Suppressor macrophage treated with lipopolysaccharide for 1 hour (primary cell): Measurements from ENCODE around the gene RDH5.

Experiments
- DNase-seq, 3 donors: peaks; one replicate each; pipeline ENCODE4 v3.0.0-alpha.2; 2020 to 2022

The RDH5 gene

DNA sequence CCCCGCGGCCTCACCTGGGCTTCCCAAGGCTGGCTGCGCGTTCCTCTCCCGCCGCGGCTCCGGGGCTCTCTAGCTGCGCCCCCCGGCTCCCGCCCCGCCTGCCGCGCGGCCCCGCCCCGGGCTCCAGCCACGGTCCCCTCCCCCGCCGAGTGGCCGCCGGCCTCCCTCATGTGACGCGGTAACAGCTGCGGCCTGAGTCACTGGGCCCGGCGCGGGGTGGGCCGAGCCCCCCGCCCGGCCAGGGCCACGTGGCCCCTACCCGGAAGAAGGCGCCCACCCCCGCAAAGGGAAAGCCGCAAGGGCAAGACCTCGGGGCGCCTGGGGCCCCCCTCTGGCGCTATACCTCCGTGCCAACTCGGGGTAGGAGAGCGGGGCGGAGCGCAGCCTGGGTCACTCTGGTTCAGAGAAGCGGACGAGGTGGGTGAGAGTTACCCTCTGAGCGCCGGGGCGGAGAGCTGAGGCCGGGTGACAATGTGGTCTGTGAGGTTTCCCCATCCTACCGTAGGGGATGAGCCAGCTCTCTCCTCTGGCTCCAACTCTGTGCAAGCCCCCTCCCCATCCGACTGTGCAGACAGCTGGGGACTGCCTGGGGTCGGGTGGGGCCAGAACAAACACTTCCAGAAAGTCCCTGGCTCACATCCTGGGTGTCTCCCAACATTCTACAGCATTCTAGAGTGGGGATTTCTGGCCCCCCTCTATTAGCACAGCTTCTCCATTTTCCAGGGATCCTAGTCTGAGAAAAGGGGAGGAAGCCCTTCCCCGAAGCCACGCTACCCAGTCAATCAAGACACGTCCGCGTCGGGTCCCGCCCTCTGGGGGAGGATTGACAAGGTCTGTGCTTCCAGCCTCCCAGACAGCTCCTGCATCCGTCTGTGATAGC, 9.0 kb downstream of the RDH5 start, which contains the start of gene CD63:
Gene CD63, minus strand, starts transcription at position 71 of the 880 bp plus-strand sequence. CDS start 668 bp downstream, outside the sequence.
- DNase-seq: peak; percentile 96 to 99 (median 97)

DNA sequence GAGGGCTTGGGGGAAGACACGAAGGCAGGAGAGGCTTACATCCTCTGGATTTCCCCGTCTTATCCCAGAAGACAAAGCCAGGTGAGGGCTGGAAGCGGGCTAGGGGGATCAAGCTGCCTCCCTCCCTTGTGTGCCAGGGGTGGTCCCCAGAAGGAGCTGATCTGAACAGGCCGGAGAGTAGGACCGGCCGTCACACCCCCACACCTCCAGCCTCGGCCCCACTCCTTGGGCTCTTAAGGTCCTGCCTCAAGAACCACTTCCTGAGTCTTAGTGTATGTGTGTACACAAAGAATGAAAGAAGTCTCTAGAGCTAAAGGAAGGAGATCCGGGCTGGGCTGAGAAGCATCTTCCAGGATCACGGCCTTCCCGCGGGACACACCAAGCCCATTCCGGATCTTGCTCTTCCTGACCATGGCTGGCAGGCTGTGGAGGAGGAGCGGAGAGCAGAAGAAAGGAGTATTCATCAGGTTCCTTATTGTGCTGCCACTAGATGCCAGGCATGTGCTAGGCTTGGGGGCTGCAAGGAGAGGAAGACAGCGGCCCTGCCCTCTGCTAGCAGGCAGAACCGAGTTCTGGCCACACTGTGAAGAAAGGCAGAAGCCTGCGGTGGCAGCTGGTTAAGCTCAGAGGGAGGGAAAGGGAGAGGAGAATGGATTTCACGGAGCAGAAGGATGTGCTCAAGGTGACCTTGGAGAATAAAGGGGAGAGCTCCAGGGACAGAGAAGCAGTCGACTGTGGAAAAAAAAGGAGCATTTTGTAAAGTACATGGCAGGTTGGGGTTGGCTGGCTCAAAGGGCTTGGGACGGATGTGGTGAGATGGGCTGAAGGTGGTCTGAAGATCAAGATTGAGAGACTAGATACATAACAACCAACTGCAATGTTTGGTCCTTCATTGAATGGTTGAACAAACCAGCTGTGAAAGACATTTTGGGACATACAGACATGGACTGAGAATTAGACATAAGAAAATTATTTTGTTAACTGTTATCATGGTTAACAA, 9.9 kb downstream of the RDH5 start:
- DNase-seq: peak; percentile 53 to 68 (median 65)

DNA sequence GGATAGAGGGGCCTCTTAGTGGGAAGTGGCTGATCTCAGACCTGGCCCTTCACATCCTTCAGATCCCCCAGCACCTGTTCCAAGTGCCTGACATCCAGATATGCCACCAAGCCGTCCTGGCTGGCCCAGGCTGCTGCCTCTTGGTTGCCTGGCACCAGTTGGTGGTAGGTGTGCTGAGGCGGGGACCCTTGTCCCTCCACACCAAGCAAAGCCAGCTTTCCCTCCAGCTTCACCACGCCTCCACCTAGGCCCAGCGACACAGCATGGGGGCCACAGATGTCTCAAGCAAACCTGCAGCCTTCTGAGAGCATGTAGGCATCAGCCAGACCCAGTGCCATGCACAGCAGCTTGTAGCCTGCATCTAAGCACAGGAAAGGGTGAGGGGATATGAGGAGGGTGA, 12.1 kb downstream of the RDH5 start:
- DNase-seq: no peak

GRCh38 chr12:55733021-55733555, 12.9 kb downstream of the RDH5 start:
- no peak for DNase-seq

- no peak for DNase-seq
These were observed 13.7 kb downstream of the RDH5 start for GRCh38 chr12:55733858-55734257.

GRCh38 chr12:55734595-55734994, 14.4 kb downstream of the RDH5 start:
- no peak for DNase-seq

DNA sequence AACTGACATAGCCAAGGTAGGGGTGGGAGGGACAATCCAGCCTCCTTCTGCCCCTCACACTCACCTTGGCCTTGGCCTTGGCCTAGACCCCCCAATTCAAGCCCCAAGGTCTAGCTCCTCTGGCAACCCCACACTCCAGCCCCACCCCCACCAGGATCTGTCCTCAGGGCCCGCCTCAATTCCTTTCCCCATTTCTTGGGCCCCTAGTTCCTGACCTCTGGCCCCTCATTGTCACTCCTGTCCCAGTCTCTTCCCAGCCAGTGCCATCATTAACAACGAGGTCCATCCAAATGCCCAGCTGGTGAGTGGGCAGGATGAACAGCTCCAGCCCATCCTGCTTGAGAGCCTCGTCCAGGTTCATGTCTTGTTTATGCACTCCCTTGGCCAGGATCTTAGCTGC, 15.9 kb downstream of the RDH5 start:
- no peak for DNase-seq

DNA sequence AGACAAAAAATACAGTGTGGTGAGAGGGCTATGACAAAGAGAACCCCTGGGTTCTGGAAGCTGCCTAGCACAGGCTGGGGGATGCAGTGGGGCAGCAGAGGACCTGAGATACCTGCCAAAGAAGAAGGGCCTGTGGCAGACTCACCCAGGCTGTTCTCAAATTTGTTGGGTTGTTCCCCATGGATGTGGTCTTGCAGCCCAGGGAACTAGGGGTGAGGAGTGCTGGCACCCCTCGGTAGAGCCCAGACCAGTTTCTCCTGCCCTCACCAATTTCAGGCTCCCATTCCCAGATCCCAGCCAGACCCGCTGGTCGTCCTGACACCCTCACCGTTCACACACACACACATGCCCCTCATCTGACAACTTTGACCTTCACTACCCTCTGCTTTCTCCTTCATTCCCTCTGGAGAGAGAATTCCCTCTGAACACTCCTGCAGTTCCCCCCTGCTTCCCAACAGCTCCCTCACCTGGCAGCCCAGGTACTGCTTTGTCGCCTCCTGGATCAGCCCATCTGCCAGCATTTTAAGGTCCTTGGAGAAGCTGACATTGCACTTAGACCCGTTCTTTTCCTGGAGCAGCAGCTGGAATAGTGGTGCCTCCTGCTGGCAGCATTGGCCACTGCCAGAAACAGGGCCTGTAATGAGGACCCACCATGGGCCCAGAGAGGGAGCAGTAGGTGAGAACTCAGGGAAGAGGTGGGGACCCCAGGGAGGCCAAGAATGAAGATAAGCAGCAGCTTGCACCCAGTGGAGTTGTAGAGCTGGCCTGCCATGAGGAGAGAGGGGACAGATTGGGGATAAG, 16.8 kb downstream of the RDH5 start:
- DNase-seq: peak; percentile 77 to 83 (median 80)

GRCh38 chr12:55737581-55738122, 17.5 kb downstream of the RDH5 start:
- DNase-seq: no peak

- peak; percentile 87 to 96 (median 95) for DNase-seq
These were observed 18.2 kb downstream of the RDH5 start for GRCh38 chr12:55738123-55739024.

- no peak for DNase-seq
These were observed 18.8 kb downstream of the RDH5 start for GRCh38 chr12:55739025-55739378.

DNA sequence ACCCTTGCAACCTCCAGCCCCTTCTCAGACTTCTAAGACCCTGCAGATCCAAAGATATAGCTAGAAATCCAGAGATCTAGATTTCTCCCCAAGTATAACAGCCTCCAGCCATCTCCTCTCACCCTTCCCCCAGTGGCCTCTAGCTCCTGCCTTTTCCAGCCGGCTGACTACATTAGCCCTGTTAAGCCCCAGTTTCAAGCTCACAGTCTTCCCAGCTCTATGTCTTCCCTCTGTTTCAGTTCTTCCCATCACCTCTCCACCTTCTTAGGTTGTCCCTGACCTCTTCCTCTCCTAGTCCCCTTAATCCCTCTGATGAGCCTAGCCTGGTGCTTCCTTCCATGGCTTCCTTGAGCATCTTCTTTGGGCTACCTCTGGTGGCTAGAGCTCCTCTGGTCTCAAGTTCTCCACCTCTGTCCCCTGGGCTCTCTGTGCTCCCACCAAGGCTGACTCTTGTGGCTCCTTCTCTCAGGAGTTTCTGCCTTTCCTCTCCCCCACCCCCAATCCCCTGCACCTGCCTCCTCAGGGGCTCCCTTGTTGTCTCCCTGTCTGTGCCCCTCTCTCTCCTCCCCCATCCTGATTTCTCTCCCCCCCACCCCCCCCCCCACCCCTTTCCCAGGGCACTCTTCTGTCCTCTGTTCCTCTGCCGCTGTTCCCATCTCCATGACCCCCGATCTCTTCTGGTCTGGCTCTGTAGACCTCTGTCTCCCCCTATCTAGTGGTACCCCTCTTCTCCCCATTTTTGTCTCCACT, 21.9 kb downstream of the RDH5 start:
- DNase-seq: no peak

DNA sequence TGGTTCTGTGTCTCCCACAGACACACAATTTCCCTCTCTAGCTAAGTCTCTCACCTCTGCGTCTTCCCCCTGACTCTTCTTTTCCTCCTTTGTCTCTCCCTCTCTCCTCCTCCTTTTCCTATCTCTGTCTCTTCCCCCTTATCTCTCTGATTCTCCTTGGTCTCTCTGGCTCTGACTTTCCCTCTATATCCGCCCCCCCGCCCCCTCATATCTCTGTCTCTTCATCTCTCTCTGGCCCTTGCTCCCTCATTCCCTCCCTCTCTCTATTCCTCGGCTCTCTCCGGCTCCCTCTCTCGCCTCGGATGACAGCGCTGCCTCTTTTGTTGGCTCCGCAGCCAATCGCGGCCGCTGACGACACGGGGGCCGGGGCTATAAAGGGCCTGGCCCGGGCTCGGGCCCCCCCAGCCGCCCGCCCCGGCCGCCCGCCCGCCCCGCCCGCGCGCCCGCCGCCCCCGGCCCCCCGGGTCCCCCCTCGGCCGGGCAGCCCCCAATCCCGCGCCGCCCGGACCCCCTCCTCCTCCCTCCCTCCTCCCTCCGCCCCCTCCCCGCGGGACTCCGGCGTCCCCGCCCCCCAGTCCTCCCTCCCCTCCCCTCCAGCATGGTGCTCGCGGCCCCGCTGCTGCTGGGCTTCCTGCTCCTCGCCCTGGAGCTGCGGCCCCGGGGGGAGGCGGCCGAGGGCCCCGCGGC, 22.7 kb downstream of the RDH5 start, which contains the start of gene GDF11:
Gene GDF11, plus strand, starts transcription at position 404 of the 687 bp plus-strand sequence. Its CDS starts 195 bp downstream, at position 599.
- peak; percentile 55 to 76 (median 57) for DNase-seq

GRCh38 chr12:55743406-55744339, 23.5 kb downstream of the RDH5 start:
- peak; percentile 53 to 75 (median 65) for DNase-seq

GRCh38 chr12:55744340-55745030, 24.3 kb downstream of the RDH5 start:
- DNase-seq: no peak

DNA sequence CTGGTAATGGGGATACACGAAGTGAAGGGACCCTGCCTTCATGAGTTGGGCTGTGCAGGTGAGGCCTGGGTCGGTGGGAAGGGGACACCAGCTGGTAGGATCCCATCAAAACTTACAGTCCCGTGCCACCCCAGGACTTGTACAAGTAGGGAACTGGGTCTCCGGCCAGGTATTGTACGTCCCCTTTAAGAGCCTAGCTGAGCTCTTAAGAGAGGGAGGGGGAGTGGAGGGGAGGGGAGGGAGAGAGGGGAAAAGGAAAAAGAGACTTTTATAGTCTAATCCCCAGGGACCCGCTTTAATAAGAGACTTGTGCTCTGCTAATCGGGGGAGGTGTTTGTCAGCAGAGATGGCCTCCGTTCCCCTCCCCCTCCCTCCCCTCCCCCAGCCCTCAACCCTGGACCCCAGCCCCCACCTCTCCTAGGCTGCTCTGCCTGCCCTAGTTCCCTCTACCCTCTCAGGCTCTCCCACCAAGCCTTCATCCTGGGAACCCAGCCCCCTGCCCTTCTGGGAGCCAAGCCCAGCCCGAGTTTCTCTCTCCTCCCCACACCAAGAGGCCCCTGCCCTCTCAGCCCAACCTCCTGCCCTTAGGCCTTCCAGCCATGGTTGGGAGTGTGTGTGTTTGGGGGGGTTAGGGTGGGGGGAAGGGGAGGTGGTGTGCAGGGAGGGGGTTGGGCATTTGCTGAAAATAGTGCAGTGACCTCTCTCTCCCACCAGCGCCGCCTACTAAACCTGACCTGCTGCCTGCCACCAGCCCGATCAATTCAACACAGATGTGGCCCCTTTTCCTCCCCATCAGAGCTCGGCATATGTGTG, 25.4 kb downstream of the RDH5 start:
- DNase-seq: no peak
